Ammon's horn (tissue), 1 donor: ENCODE measurements around the gene ACTMAP.
"Not testable (repeated sequence)": the region's sequence is repeated elsewhere in the genome, so short reads cannot be mapped to it uniquely, and the experiment has no call there.

ENCODE experiments used
- DNase-seq: peaks from one replicate; pipeline ENCODE4 v3.0.0-alpha.2; 2016; ENCODE audit warnings: low spot score

Gene ACTMAP

GRCh38 chr19:40776364-40776763, 26.1 kb upstream of the ACTMAP start:
- DNase-seq: no peak

GRCh38 chr19:40775632-40776022, 25.4 kb upstream of the ACTMAP start:
- no peak for DNase-seq

- DNase-seq: no peak
Measured at GRCh38 chr19:40774916-40775631, 24.8 kb upstream of the ACTMAP start, which contains the start of gene MIA. TSS of gene MIA (plus strand) at chr19:40775521. CDS start at chr19:40775543, 22 bp downstream.

GRCh38 chr19:40771101-40771862, 21.0 kb upstream of the ACTMAP start:
- DNase-seq: not testable (repeated sequence)

- no peak for DNase-seq
Measured at GRCh38 chr19:40768869-40769268, 18.6 kb upstream of the ACTMAP start.

GRCh38 chr19:40766385-40766784, 16.1 kb upstream of the ACTMAP start:
- not testable (repeated sequence) for DNase-seq

- no peak for DNase-seq
Measured at GRCh38 chr19:40763963-40764362, 13.7 kb upstream of the ACTMAP start.

GRCh38 chr19:40763526-40763925, 13.2 kb upstream of the ACTMAP start:
- no peak for DNase-seq

- no peak for DNase-seq
Measured at GRCh38 chr19:40762754-40763470, 12.6 kb upstream of the ACTMAP start.

- DNase-seq: no peak
Measured at GRCh38 chr19:40759352-40759751, 9.1 kb upstream of the ACTMAP start.

GRCh38 chr19:40758491-40758890, 8.2 kb upstream of the ACTMAP start:
- DNase-seq: no peak

GRCh38 chr19:40756502-40757110, 6.3 kb upstream of the ACTMAP start:
- DNase-seq: no peak

- no peak for DNase-seq
Measured at GRCh38 chr19:40755791-40756190, 5.5 kb upstream of the ACTMAP start.

- DNase-seq: no peak
Measured at GRCh38 chr19:40755248-40755624, 5.0 kb upstream of the ACTMAP start.

GRCh38 chr19:40754611-40755247, 4.5 kb upstream of the ACTMAP start:
- peak; percentile 13 for DNase-seq

- no peak for DNase-seq
Measured at GRCh38 chr19:40752257-40752781, 2.0 kb upstream of the ACTMAP start.

- DNase-seq: peak; percentile 97
Measured at GRCh38 chr19:40750874-40751537, 729 bp upstream of the ACTMAP start, which contains the start of gene SNRPA. TSS of gene SNRPA (plus strand) at chr19:40751203. CDS start at chr19:40751409, 206 bp downstream.

- DNase-seq: no peak
Measured at GRCh38 chr19:40747536-40747935, 2.7 kb downstream of the ACTMAP start.

GRCh38 chr19:40745402-40745780, 4.9 kb downstream of the ACTMAP start:
- no peak for DNase-seq

GRCh38 chr19:40744554-40745401, 5.5 kb downstream of the ACTMAP start:
- no peak for DNase-seq
